Naive thymus-derived CD8-positive, alpha-beta T cell (primary cell): ENCODE data around the gene ENTHD1. TPM values are rescaled to one million over a fixed set of nuclear protein-coding genes. Genes with fewer than 3 reads are reported as not detected.

ENCODE experiments used
- ATAC-seq, 2 donors: fragments of 150-1000 bp; cut with Tn5 transposase in 1 of 2; sonication (Bioruptor Pico), chemical (Tn5 transposase) in 1 of 2; 1 replicate in 1 of 2; 2 replicates in 1 of 2; pipeline ENCODE4 v1.10.0; 2021; ENCODE audit warnings: mild to moderate bottlenecking in 2 of 2, moderate library complexity in 2 of 2
- POLR2A ChIA-PET: fragments of 350-600 bp; sonication (Branson Sonifier 250); formaldehyde crosslinking; loops from one replicate; lab custom pipeline; 2021; ENCODE audit warnings: antibody characterized with exemption; lab: Charles Lee
- DNase-seq, 10 donors: peaks; one replicate each; pipeline versions ENCODE4 v3.0.0 to v3.0.0-alpha.2; 2020 to 2022
- H3K27ac Mint-ChIP-seq, 10 donors: one replicate each; pipeline ENCODE4 v1.8.0; 2020 to 2022; ENCODE audit warnings: mild to moderate bottlenecking in 10 of 10, mixed read lengths in 10 of 10, moderate library complexity in 4 of 10, inconsistent platforms in 1 of 10
- H3K27me3 Mint-ChIP-seq, 5 donors: one replicate each; pipeline ENCODE4 v1.8.0; 2021 to 2022; ENCODE audit warnings: mixed read lengths in 5 of 5
- H3K36me3 Mint-ChIP-seq, 3 donors: one replicate each; pipeline ENCODE4 v1.8.0; 2020 to 2022; ENCODE audit warnings: mixed read lengths in 3 of 3, mild to moderate bottlenecking in 2 of 3, inconsistent platforms in 1 of 3
- H3K4me1 Mint-ChIP-seq, 4 donors: one replicate each; pipeline ENCODE4 v1.8.0; 2021 to 2022; ENCODE audit warnings: mixed read lengths in 4 of 4
- H3K4me3 Mint-ChIP-seq, 10 donors: one replicate each; pipeline ENCODE4 v1.8.0; 2020 to 2022; ENCODE audit warnings: mild to moderate bottlenecking in 10 of 10, mixed read lengths in 10 of 10, moderate library complexity in 6 of 10, inconsistent platforms in 1 of 10
- H3K9me3 Mint-ChIP-seq, 9 donors: one replicate each; pipeline ENCODE4 v1.8.0; 2020 to 2022; ENCODE audit warnings: mixed read lengths in 9 of 9, mild to moderate bottlenecking in 3 of 9, inconsistent platforms in 1 of 9, moderate library complexity in 1 of 9
- polyA plus RNA-seq, 3 donors: library from polyadenylated mRNA; unstranded; fragments of 300-500 nt; fragmentation: Illumina TruSeq; gene quantifications; one replicate each; pipeline ENCODE4 v1.2.3, GENCODE V29; 2021
- total RNA-seq, 8 experiments: library from RNA in 2 of 8; stranded (reverse) in 2 of 8; gene quantifications; one replicate each; pipeline ENCODE4 v1.2.3 and lab custom pipeline; 2021 to 2026

ENTHD1 gene
- total and polyA plus RNA-seq, 5 experiments from 2014 or later, result 0.20 to 0.41 (median 0.36) TPM

DNA sequence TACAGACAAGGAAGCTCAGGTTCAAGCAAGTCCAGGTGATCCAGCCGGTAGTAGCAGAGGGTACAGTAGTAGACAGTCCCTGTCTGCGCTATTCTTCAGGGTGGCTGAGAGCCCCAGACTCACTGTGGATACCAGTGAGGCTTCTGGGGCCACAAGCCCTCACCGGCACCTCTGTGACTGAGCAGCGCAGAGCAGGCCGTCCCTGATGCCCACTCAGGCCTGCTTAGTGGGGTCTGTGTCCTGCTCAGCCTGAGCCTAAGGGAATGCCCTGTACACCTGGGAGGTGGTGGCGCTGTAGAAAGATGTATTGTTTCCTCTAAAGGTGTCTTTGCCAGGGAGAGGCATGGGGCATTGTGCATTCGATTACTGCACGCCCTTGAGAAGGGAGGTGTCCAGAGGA, 179.2 kb downstream of the ENTHD1 start:
- Mint-ChIP-seq H3K4me1 (no peaks in the 10 kb centered on the region), H3K27me3 (peaks cover 0 to 13% (median 1%) of the 10 kb centered on the region in 5 donors), H3K36me3 (no peaks in the 10 kb centered on the region), H3K4me3 (no peak overlapping the region), H3K9me3 (no peaks in the 10 kb centered on the region), H3K27ac (peak overlapping the region in 1 of 10 donors; percentile 12)
- no peak for ATAC-seq
- peak in 1 of 10 donors; percentile 40 for DNase-seq
- POLR2A ChIA-PET, result interaction anchor here (0.6 kb wide), 1 partner anchor 269 kb away, joined by 3 read pairs; no protein-coding TSS in a partner anchor

DNA sequence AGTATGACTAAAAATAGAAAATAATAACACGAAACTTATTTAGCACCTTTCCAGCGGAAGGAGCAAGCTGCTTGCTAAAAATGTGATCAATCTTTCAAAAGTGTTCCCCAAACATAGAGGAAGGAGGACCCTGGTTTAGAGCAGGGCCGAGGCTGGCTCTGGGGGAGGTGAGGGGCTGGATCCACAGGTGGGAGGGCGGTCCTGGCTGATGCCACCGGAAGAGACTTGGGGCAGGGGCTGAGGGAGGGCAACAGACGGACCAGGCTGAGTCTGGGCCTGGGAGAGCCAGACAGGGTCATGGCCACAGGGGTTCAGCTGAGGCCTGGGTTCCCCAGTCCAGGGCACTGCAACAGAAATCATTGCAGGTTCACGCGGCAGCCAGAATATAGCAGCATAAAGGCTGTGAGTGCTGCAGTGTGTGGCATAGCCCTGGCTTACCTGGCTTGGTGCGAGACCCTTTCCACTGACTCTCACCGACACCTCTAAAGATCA, 179.7 kb downstream of the ENTHD1 start:
- Mint-ChIP-seq H3K36me3 (no peaks in the 10 kb centered on the region), H3K9me3 (no peaks in the 10 kb centered on the region), H3K27me3 (peaks cover 0 to 13% (median 1%) of the 10 kb centered on the region in 5 donors), H3K4me1 (peaks cover 0 to under 1% (median 0%) of the 10 kb centered on the region in 4 donors), H3K4me3 (no peak overlapping the region), H3K27ac (peak overlapping the region in 1 of 10 donors; percentile 12)
- DNase-seq (peak in 1 of 10 donors; percentile 44), ATAC-seq (no peak)
- POLR2A ChIA-PET, result no interaction called here

DNA sequence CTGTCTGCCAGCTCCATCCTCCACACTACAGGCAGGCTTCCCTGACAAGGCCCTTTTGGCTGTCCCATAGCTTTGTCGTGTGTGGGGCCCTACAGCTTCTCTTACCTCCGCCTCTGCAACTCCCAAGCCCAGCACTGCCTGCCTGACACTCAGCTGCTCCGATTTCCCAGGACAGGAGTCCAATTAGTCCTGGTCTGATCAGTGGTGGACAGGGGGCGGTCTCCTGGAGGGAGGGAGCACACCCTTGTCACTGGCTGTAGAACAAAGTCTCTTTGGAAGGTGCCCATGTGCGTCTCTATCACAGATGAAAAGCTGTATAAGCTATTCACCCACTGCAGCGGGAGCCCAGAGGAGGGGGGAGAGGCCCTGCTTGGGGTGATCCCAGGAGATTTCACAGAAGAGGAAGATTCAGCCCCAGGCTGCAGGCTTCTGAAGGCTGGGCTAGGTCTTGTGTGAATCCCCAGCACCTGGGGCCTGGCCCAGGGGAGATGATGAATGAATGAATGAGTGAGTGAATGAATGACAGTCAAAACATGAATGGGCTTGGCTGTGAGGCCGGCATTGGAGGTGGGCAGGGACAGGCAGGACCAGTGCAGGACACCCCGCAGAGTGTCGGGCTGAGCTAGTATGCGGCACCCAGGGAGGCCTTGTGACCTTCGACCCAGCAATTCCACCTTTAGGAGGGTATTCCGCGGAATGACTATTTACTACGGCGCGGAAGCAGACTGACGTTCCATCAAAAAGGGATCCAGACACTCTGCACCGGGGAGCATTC, 180.6 kb downstream of the ENTHD1 start:
- no peak for ATAC-seq
- peak overlapping the region in 2 of 10 donors; percentile 38 to 55 for H3K27ac Mint-ChIP-seq
- H3K4me3 Mint-ChIP-seq, result no peak overlapping the region

DNA sequence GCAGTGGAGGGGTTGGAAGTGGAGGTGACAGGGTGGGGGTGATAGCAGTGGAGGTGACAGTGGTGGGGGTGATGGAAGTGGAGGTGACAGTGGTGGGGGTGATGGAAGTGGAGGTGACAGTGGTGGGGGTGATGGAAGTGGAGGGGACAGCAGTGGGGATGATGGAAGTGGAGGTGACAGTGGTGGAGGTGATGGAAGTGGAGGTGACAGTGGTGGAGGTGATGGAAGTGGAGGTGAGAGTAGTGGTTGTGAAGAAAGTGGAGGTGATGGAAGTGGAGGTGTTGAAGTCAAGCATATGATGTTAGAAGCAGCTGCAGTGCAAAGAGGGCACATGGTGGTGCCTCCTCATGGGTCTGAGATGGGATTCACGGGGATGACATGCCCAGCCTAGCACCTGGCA, 181.5 kb downstream of the ENTHD1 start:
- Mint-ChIP-seq H3K4me3 (no peak overlapping the region), H3K36me3 (no peaks in the 10 kb centered on the region), H3K9me3 (no peaks in the 10 kb centered on the region), H3K27ac (peak overlapping the region in 1 of 10 donors; percentile 53), H3K4me1 (peaks cover 0 to 1% (median 0%) of the 10 kb centered on the region in 4 donors), H3K27me3 (peaks cover 0 to 13% (median 1%) of the 10 kb centered on the region in 5 donors)
- DNase-seq (no peak), ATAC-seq (no peak)
- POLR2A ChIA-PET, result no interaction called here

More for the DNA sequence above, 180.6 kb downstream of the ENTHD1 start:
- Mint-ChIP-seq H3K4me1 (peaks cover 0 to 1% (median 0%) of the 10 kb centered on the region in 4 donors), H3K27me3 (peaks cover 0 to 13% (median 1%) of the 10 kb centered on the region in 5 donors), H3K9me3 (no peaks in the 10 kb centered on the region), H3K36me3 (no peaks in the 10 kb centered on the region)
- no peak for DNase-seq
- POLR2A ChIA-PET, result interaction anchor here (0.6 kb wide), 1 partner anchor 288 kb away, joined by 3 read pairs; no protein-coding TSS in a partner anchor

DNA sequence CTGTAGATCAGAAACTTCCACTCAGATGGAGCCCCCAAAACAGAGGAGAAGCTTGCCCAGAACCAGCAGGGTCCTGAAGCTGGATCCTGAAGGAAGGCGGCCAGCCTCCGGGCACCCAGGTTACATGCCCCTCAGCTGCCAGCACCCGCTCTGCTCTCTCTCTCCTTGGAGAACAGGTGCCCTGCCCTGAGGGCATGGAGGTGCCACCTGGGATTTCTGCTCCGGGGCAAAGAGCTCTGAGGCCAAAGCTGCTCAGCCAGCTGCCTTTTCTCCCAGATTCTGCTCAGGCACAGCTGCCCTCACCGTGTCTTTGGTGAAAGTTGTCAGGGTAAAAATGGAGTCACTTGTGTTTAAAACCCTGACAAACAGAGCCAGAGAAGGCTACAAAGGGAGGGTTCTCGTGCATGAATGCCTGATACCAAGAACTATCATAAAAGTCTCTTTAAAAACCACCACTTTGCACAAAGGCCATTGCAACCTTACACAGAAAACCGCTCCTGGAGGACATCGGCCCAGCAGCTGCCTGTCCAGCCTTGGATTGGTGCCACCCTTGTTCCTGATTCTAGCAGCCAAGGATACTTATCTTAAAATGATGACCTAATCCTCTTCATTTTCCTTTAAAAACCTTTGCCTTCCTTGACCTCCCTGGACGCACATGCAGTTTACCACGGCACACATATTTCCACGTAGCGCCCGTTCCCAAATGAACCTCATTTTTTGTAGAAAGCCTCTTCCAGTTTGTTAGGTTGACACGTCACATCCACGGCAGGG, 183.0 kb downstream of the ENTHD1 start:
- Mint-ChIP-seq H3K4me3 (no peak overlapping the region), H3K9me3 (no peaks in the 10 kb centered on the region), H3K27me3 (peaks cover 0 to 13% (median 1%) of the 10 kb centered on the region in 5 donors), H3K36me3 (no peaks in the 10 kb centered on the region), H3K4me1 (peaks cover 0 to 1% (median 0%) of the 10 kb centered on the region in 4 donors), H3K27ac (no peak overlapping the region)
- DNase-seq (no peak), ATAC-seq (no peak)
- POLR2A ChIA-PET, result no interaction called here

DNA sequence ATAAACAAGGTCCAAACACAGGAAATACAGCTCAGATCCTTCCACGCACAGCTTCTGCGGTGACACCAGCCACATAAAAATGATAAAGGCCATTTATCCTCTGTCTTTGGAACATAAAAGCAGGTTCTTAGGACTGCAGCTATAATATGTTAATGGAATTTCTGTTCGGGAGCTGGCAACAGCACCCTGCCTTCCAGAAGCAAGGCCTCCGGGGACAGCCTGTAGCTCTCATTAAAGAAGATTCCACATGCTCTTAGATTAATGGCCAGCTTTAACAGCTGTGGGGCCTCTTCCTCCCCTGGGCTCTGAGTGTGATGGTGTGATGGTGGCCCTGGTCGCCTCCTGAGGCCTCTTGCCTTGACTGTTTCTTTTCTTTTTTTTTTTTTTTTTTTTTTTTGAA, 185.7 kb downstream of the ENTHD1 start:
- Mint-ChIP-seq H3K27ac (no peak overlapping the region), H3K4me1 (peaks cover 0 to 1% (median 0%) of the 10 kb centered on the region in 4 donors), H3K36me3 (no peaks in the 10 kb centered on the region), H3K4me3 (no peak overlapping the region), H3K9me3 (no peaks in the 10 kb centered on the region), H3K27me3 (peaks cover 0 to 13% (median 2%) of the 10 kb centered on the region in 5 donors)
- no peak for DNase-seq
- ATAC-seq, result no peak
- POLR2A ChIA-PET, result interaction anchor here (0.7 kb wide), 1 partner anchor 51 kb away, joined by 4 read pairs; no protein-coding TSS in a partner anchor

DNA sequence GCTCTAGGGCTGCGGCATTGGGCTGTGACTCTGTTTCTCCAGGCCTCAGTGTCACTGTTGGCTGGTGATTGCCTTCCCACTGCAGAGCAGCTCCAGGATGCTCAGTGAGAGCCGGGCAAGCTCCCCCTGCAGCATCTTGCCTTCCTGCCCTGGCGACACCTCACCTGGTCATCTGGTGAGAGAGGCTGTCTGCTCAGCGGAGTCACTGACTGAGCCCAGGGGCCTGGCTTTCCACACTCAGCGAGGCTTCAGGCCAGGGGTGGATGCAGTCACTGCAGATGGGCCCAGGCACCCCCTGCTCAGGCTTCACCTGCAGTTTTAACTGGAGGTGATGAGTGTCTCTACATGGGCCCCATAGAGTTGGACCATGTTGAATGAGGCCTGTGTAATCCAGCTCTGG, 186.2 kb downstream of the ENTHD1 start:
- H3K4me1 Mint-ChIP-seq, result peaks cover 0 to 1% (median 0%) of the 10 kb centered on the region in 4 donors
- ATAC-seq, result no peak
- H3K27ac Mint-ChIP-seq, result no peak overlapping the region
- peaks cover 0 to 13% (median 2%) of the 10 kb centered on the region in 5 donors for H3K27me3 Mint-ChIP-seq
- no peak overlapping the region for H3K4me3 Mint-ChIP-seq
- no peak for DNase-seq
- POLR2A ChIA-PET, result no interaction called here
- no peaks in the 10 kb centered on the region for H3K36me3 Mint-ChIP-seq
- H3K9me3 Mint-ChIP-seq, result no peaks in the 10 kb centered on the region

DNA sequence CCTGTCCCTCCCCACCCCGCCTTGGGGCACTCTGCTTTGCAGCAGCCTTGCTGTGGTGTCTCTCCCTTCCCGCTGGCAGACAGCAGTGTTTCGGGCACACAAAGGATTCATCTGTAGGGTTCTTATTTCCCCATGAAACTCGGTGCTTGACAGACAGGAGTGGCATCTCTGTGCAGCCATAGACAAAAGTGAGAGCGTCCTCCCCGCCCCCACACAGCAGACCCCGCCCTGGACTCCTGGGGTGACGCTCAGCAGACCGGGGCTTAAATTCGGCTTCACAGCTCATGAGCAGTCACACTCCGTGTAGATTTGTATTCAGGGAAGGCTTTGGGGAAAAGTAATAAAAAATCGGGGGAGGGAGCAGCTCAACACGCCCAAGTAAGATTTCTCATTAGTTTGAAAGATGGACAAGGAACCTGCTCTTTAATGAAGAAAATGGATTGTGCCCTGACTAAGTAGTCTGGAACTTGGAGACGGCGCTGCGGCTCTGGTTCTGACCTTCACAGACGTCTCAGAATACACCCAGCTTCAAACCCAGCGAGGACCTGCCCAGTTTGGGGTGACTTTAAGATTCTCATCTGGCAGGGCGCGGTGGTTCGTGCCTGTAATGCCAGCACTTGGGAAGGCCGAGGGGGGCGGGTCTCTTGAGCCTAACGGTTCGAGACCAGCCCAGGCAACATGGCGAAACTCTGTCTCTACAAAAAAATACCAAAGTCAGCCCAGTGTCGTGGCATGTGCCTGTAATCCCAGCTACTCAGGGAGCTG, 187.0 kb downstream of the ENTHD1 start:
- H3K27me3 Mint-ChIP-seq, result peaks cover 0 to 13% (median 2%) of the 10 kb centered on the region in 5 donors
- no peak overlapping the region for H3K27ac Mint-ChIP-seq

DNA sequence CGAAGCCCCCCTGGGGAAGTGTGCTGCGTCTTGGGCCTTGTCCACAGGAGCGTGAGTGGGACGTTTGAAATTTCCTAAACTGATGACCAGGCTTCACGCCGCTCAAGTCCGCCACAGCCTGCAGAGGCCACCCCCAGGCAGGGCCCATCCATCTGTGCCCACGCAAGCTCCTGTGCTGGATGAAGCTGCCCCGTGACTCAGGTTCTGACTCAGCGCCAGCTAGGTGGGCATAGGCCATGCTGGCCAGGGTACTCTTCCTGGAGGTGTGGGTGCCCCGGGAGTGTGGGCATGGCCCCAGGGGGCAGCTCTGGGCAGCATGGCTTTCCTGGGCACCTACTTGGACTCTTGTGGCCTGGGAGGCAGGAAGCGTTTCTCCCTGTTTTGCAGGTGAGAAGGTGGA, 188.2 kb downstream of the ENTHD1 start:
- DNase-seq (no peak), ATAC-seq (no peak)
- no peak overlapping the region for H3K27ac Mint-ChIP-seq
- peaks cover 0 to 1% (median 0%) of the 10 kb centered on the region in 4 donors for H3K4me1 Mint-ChIP-seq
- no peaks in the 10 kb centered on the region for H3K36me3 Mint-ChIP-seq
- H3K4me3 Mint-ChIP-seq, result no peak overlapping the region
- POLR2A ChIA-PET, result no interaction called here
- H3K27me3 Mint-ChIP-seq, result peaks cover 0 to 8% (median 2%) of the 10 kb centered on the region in 5 donors
- no peaks in the 10 kb centered on the region for H3K9me3 Mint-ChIP-seq

More for the DNA sequence above, 187.0 kb downstream of the ENTHD1 start:
- ATAC-seq (no peak), DNase-seq (no peak)
- POLR2A ChIA-PET, result no interaction called here
- Mint-ChIP-seq H3K4me3 (no peak overlapping the region), H3K36me3 (no peaks in the 10 kb centered on the region), H3K4me1 (peaks cover 0 to 1% (median 0%) of the 10 kb centered on the region in 4 donors), H3K9me3 (no peaks in the 10 kb centered on the region)

DNA sequence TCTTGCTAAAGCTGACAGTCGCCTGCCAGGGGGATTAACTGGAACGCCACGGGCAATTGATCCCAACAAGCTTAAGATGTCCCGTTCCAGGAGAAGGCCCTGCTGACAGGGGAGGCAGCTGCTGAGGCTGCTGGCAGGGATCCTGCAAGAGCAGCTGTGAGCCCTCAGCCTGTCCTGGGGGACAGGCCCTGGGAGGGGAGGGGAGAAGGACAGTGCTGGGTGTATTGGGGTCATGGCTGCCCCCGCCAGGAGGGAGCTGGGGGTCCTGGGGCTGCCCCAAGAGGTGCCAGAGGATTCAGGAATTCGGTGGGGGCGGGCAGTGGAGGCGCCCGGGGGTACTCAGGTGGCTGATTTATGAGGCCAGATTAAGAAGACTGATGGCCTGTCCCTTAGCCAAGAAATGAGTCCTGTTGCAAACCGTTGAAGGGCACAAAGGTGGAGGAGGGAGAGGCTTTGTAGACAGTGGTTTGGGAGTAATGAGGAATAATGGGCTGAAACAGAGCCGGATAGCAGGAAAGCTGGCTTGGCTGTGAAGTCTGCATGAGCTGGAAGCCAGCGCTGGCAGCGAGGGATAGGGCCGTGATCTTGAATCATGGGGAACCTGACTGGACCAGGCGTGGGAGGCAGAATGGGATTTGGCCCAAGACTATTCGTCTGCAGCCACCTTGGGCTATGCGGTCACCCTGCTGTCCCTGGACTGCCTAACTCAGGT, 189.5 kb downstream of the ENTHD1 start:
- Mint-ChIP-seq H3K9me3 (no peaks in the 10 kb centered on the region), H3K27ac (no peak overlapping the region), H3K27me3 (peaks cover 0 to 2% (median 0%) of the 10 kb centered on the region in 5 donors), H3K4me3 (peak overlapping the region in 1 of 10 donors; percentile 39), H3K4me1 (peaks cover 0 to 1% (median 0%) of the 10 kb centered on the region in 4 donors), H3K36me3 (no peaks in the 10 kb centered on the region)
- ATAC-seq, result no peak
- POLR2A ChIA-PET, result no interaction called here
- DNase-seq, result no peak

DNA sequence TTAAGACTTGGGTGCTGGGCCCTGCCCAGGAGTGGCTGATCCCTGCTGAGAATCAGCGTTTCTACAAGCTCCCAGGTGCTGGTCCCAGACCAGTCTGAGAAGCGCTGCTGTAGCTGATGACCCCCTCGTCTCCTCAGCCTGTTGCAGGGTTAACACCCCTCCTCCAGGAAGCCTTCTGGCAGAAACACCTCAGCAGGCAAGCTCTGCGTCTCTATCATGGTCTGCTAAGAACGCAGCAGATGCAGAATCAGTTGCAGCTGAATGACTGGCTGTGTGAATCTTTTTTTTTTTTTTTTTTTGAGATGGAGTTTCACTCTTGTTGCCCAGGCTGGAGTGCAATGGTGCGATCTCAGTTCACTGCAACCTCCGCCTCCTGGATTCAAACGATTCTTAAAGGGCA, 190.5 kb downstream of the ENTHD1 start:
- no peak overlapping the region for H3K4me3 Mint-ChIP-seq
- H3K9me3 Mint-ChIP-seq, result no peaks in the 10 kb centered on the region
- ATAC-seq (no peak), DNase-seq (no peak)
- no peak overlapping the region for H3K27ac Mint-ChIP-seq
- peaks cover 0 to 2% (median 0%) of the 10 kb centered on the region in 5 donors for H3K27me3 Mint-ChIP-seq
- no peaks in the 10 kb centered on the region for H3K4me1 Mint-ChIP-seq
- H3K36me3 Mint-ChIP-seq, result no peaks in the 10 kb centered on the region
- POLR2A ChIA-PET, result no interaction called here
